ENCODE data around the gene CHD8.
"Not testable (repeated sequence)": the region's sequence is repeated elsewhere in the genome, so short reads cannot be mapped to it uniquely, and the experiment has no call there.

CHD8 gene

GRCh38 chr14:21436567-21437062, 19.3 kb downstream of the CHD8 start:
- no peak for DNase-seq (ENCODE audit: low read depth)

GRCh38 chr14:21431126-21431525, 24.8 kb downstream of the CHD8 start:
- DNase-seq (ENCODE audit: low read depth) = no peak

GRCh38 chr14:21428930-21429329, 27.0 kb downstream of the CHD8 start:
- no peak for DNase-seq (ENCODE audit: low read depth)

GRCh38 chr14:21426692-21427091, 29.2 kb downstream of the CHD8 start:
- DNase-seq (ENCODE audit: low read depth) = no peak

- no peak for DNase-seq (ENCODE audit: low read depth)
Observed at GRCh38 chr14:21419528-21419927, 36.4 kb downstream of the CHD8 start.

- DNase-seq (ENCODE audit: low read depth) = no peak
Observed at GRCh38 chr14:21415329-21415728, 40.6 kb downstream of the CHD8 start.

GRCh38 chr14:21414137-21414631, 41.7 kb downstream of the CHD8 start:
- DNase-seq (ENCODE audit: low read depth) = no peak

GRCh38 chr14:21408147-21408546, 47.8 kb downstream of the CHD8 start:
- DNase-seq (ENCODE audit: low read depth) = peak; percentile 44

- DNase-seq (ENCODE audit: low read depth) = no peak
Observed at GRCh38 chr14:21406213-21406612, 49.7 kb downstream of the CHD8 start.

GRCh38 chr14:21405097-21405496, 50.8 kb downstream of the CHD8 start:
- no peak for DNase-seq (ENCODE audit: low read depth)

- no peak for DNase-seq (ENCODE audit: low read depth)
Observed at GRCh38 chr14:21399311-21399870, 56.5 kb downstream of the CHD8 start.

- DNase-seq (ENCODE audit: low read depth) = no peak
Observed at GRCh38 chr14:21398901-21399300, 57.0 kb downstream of the CHD8 start.

- DNase-seq (ENCODE audit: low read depth) = no peak
Observed at GRCh38 chr14:21395450-21395849, 60.5 kb downstream of the CHD8 start.

- DNase-seq (ENCODE audit: low read depth) = no peak
Observed at GRCh38 chr14:21385188-21385904, 70.6 kb downstream of the CHD8 start.

GRCh38 chr14:21384494-21384851, 71.5 kb downstream of the CHD8 start:
- no peak for DNase-seq (ENCODE audit: low read depth)

GRCh38 chr14:21383848-21384493, 72.0 kb downstream of the CHD8 start, which contains the start of gene SUPT16H:
Gene SUPT16H (minus strand): TSS chr14:21384019. CDS start chr14:21383927, 92 bp downstream.
- peak; percentile 77 for DNase-seq (ENCODE audit: low read depth)

GRCh38 chr14:21382886-21383847, 72.8 kb downstream of the CHD8 start:
- DNase-seq (ENCODE audit: low read depth) = no peak

GRCh38 chr14:21382095-21382494, 73.8 kb downstream of the CHD8 start:
- DNase-seq (ENCODE audit: low read depth) = no peak

GRCh38 chr14:21379338-21379737, 76.6 kb downstream of the CHD8 start:
- DNase-seq (ENCODE audit: low read depth) = no peak

- no peak for DNase-seq (ENCODE audit: low read depth)
Observed at GRCh38 chr14:21373980-21374379, 81.9 kb downstream of the CHD8 start.

- DNase-seq (ENCODE audit: low read depth) = not testable (repeated sequence)
Observed at GRCh38 chr14:21372814-21373213, 83.1 kb downstream of the CHD8 start.

Measured in non-pigmented ciliary epithelial cell (primary cell).